BLaER1 treated with 17β-estradiol and CSF1 and Interleukin-3, amounts not matched to agents 10 nM and 100 nM (cell line): Measurements from ENCODE around the gene NHP2.
A peak's percentile ranks its signal among the peaks of the same experiment; 100 is the strongest.

Experiments used
- H3K27ac ChIP-seq, 11 experiments: shearing (Covaris generic); formaldehyde crosslinking; 2 replicates each; pipeline ENCODE4 v1.8.1; 2022
- H3K27me3 ChIP-seq, 11 experiments: shearing (Covaris generic); formaldehyde crosslinking; 2 replicates each; pipeline ENCODE4 v1.8.1; 2022
- H3K36me3 ChIP-seq, 11 experiments: shearing (Covaris generic); formaldehyde crosslinking; 2 replicates each; pipeline ENCODE4 v1.8.1; 2022
- H3K4me1 ChIP-seq, 10 experiments: shearing (Covaris generic); formaldehyde crosslinking; 2 replicates each; pipeline ENCODE4 v1.8.1; 2022
- H3K4me2 ChIP-seq, 11 experiments: shearing (Covaris generic); formaldehyde crosslinking; 2 replicates each; pipeline ENCODE4 v1.8.1; 2022
- H3K4me3 ChIP-seq, 10 experiments: shearing (Covaris generic); formaldehyde crosslinking; 2 replicates each; pipeline ENCODE4 v1.8.1; 2022
- H3K9ac ChIP-seq, 11 experiments: shearing (Covaris generic); formaldehyde crosslinking; 2 replicates each; pipeline ENCODE4 v1.8.1; 2022
- H3K9me3 ChIP-seq, 11 experiments: shearing (Covaris generic); formaldehyde crosslinking; replicated peaks in 1 of 11; 2 replicates each; pipeline ENCODE4 v1.8.1; 2022
- H4K20me1 ChIP-seq, 11 experiments: shearing (Covaris generic); formaldehyde crosslinking; 2 replicates each; pipeline ENCODE4 v1.8.1; 2022
- Cebpa-rat ChIP-seq, 11 experiments: shearing (Covaris generic); IDR thresholded peaks; 2 replicates each; pipeline ENCODE4 v1.8.1; 2022

NHP2 gene

DNA sequence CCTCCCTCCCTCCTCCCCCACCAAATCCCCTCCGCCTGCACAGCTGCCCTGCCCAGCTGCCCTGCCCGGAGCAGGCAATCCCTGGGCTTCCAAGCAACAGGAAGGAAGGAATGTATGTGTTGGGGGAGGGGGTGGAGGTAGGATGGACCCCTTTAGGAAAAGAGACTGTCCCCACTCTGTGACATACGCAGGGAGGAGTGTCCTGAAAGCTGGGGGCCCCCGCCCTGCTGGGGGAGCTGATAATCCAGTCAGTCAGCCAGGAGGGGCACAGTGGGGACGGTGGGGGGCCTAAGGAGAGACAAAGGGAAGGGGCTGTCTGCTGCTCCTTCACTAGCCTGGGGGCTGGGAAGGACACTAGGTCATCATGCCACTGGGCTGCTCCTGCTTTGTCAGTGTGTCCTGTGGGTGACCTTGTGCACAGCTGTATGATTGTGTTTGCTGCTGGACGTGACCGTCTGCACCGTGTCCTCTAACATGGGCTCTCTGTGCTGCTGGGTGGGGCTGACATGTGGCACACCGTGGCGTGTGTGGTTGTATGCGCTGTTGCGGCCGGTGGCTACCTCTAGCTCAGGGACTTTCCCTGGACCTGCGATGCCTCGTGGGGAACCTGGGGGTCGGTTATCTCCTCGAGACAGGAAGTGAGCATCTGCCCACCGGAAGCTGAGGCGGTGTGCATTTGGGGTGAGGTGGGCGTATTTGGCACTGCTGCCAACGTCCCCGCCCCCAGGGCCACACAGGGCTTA is 37.4 kb downstream of the NHP2 start:
- Histone ChIP-seq H3K9ac (peak overlapping the region in 9 of 11 experiments; percentile 41 to 86 (median 80); a peak in 18 of 22 replicates), H3K9me3 (peaks cover 0 to 5% (median 0%) of the 10 kb centered on the region in 11 experiments; a peak in 1 of 22 replicates), H3K4me2 (peak overlapping the region; percentile 96 to 100 (median 99)), H4K20me1 (peaks cover 0 to 70% (median 7%) of the 10 kb centered on the region in 11 experiments; a peak in 8 of 22 replicates), H3K27me3 (peaks cover 0 to 84% (median 0%) of the 10 kb centered on the region in 11 experiments; a peak in 6 of 22 replicates), H3K36me3 (no peaks in the 10 kb centered on the region), H3K4me3 (peak overlapping the region in 8 of 10 experiments; percentile 70 to 80 (median 74); a peak in 16 of 20 replicates), H3K27ac (peak overlapping the region in 8 of 11 experiments; percentile 39 to 94 (median 76); a peak in 15 of 22 replicates), H3K4me1 (peaks cover 68 to 90% (median 84%) of the 10 kb centered on the region in 10 experiments)
- TF ChIP-seq Cebpa-rat (IDR thresholded peaks at IDR 0.05) = no peak

DNA sequence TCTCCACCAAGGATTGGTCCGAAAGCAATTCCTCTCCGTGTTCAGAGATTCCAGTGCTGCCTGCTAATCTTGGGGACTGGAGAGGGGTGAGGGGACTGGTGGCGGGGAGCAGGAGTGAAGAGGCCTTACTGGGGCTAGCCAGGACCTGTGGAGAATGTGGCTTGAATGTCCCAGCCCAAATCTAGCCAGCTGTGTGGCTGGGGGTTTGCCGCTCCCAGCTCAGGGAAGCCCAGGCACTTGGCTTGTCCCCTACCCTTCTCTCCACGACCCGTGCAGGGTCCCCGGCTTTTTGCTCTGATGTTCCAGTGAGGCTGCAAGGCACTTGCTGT is 37.9 kb downstream of the NHP2 start:
- H3K9me3 ChIP-seq = peaks cover 0 to 5% (median 0%) of the 10 kb centered on the region in 11 experiments; a peak in 1 of 22 replicates
- peak overlapping the region in 8 of 10 experiments; percentile 70 to 80 (median 74); a peak in 16 of 20 replicates for H3K4me3 ChIP-seq
- peak overlapping the region; percentile 96 to 100 (median 99) for H3K4me2 ChIP-seq
- peaks cover 0 to 78% (median 0%) of the 10 kb centered on the region in 11 experiments; a peak in 6 of 22 replicates for H3K27me3 ChIP-seq
- H3K36me3 ChIP-seq = no peaks in the 10 kb centered on the region
- H3K4me1 ChIP-seq = peaks cover 63 to 85% (median 79%) of the 10 kb centered on the region in 10 experiments
- H3K27ac ChIP-seq = peak overlapping the region in 8 of 11 experiments; percentile 39 to 94 (median 76); a peak in 15 of 22 replicates
- H3K9ac ChIP-seq = peak overlapping the region in 9 of 11 experiments; percentile 41 to 86 (median 80); a peak in 16 of 22 replicates
- peaks cover 0 to 65% (median 6%) of the 10 kb centered on the region in 11 experiments; a peak in 8 of 22 replicates for H4K20me1 ChIP-seq
- TF ChIP-seq Cebpa-rat (IDR thresholded peaks at IDR 0.05) = no peak

DNA sequence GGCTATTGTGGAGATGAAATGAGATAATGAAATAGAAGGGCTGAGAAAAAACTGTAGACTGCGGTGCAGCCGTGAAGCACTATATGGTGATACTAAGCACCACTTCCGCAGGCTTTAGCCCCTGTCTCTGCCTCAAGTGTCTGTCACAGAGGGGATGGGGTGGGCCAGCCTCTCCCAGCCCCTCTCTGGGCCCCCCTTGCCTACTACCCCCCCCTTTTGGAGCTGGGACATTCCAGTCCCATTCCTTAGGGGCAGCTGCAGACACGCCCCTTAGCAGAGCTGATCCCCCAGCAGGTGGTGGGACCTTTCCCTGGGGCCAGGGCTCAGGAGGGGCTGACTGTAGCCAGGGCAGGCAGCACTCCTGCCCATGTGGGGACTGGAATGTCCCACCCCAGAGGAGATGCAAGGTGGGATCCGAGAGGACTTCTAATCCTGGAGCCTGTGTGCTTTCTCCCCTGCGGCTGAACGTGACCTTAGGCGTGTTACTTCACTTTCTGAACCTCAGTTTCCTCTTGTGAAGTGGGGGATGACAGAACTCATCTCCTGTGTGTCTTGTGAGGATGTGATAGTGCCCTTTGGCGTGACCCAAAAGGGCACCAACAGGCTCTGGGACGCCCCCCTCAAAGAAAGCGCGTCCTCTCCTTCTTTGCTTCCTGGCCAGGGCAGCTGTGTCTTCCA is 38.4 kb downstream of the NHP2 start:
- Histone ChIP-seq H3K36me3 (no peaks in the 10 kb centered on the region), H3K4me1 (peaks cover 58 to 80% (median 73%) of the 10 kb centered on the region in 10 experiments), H3K27me3 (peaks cover 0 to 77% (median 0%) of the 10 kb centered on the region in 11 experiments; a peak in 6 of 22 replicates), H4K20me1 (peaks cover 0 to 60% (median 6%) of the 10 kb centered on the region in 11 experiments; a peak in 8 of 22 replicates), H3K9me3 (peaks cover 0 to 5% (median 0%) of the 10 kb centered on the region in 11 experiments; a peak in 1 of 22 replicates), H3K4me2 (peak overlapping the region; percentile 96 to 100 (median 99)), H3K27ac (peak overlapping the region in 8 of 11 experiments; percentile 67 to 94 (median 76); a peak in 15 of 22 replicates), H3K4me3 (peak overlapping the region in 9 of 10 experiments; percentile 59 to 80 (median 72); a peak in 18 of 20 replicates), H3K9ac (peak overlapping the region in 9 of 11 experiments; percentile 41 to 86 (median 80); a peak in 17 of 22 replicates)
- TF ChIP-seq Cebpa-rat (IDR thresholded peaks at IDR 0.05) = no peak

DNA sequence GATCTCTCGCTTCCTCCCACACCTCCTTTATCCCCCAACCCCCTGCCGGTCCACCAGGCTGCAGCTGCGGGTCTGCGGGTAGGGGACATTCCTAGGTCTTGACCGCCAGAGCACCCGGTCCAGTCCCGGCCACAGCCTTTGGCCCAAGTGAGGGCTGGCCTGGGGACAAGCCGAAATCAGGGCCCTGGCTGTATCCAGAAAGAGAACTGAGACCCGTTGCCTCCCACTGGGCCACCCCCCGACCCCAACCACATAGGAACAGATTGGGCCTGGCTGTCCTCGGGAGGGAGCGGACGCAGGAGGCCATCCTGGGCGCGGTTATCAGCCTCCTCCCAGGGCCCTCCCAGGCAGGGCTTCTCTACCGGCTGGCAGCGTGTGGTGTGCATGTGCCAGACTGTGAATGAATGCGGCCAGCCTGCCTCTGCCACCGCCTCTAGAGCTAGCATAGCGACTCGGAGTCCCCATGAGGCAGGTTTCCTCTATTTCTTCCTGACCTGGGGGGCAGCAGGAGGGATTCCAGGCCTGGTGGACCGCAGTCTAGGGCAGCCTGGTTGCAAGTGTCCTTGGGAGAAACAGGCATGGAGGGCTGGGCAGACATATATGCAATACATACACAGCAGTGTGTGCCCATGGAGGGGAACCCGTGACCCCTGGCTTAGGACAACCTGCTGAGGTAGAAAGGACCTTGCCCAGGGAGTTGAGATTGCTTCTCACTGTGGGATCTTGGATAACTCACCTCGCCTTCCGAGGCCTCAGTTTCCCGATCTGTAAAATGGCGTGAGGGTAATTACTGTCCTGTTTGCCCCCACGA is 39.2 kb downstream of the NHP2 start:
- H3K36me3 ChIP-seq = no peaks in the 10 kb centered on the region
- peak overlapping the region; percentile 54 to 80 (median 72) for H3K4me3 ChIP-seq
- H3K27ac ChIP-seq = peak overlapping the region in 9 of 11 experiments; percentile 57 to 94 (median 75); a peak in 18 of 22 replicates
- TF ChIP-seq Cebpa-rat (IDR thresholded peaks at IDR 0.05) = no peak
- peak overlapping the region in 10 of 11 experiments; percentile 62 to 86 (median 80); a peak in 21 of 22 replicates for H3K9ac ChIP-seq
- H3K27me3 ChIP-seq = peaks cover 0 to 71% (median 0%) of the 10 kb centered on the region in 11 experiments; a peak in 6 of 22 replicates
- H3K4me1 ChIP-seq = peaks cover 54 to 74% (median 67%) of the 10 kb centered on the region in 10 experiments
- H4K20me1 ChIP-seq = peaks cover 0 to 52% (median 6%) of the 10 kb centered on the region in 11 experiments; a peak in 8 of 22 replicates
- H3K4me2 ChIP-seq = peak overlapping the region; percentile 96 to 100 (median 99)
- H3K9me3 ChIP-seq = peaks cover 0 to 5% (median 0%) of the 10 kb centered on the region in 11 experiments; a peak in 1 of 22 replicates

DNA sequence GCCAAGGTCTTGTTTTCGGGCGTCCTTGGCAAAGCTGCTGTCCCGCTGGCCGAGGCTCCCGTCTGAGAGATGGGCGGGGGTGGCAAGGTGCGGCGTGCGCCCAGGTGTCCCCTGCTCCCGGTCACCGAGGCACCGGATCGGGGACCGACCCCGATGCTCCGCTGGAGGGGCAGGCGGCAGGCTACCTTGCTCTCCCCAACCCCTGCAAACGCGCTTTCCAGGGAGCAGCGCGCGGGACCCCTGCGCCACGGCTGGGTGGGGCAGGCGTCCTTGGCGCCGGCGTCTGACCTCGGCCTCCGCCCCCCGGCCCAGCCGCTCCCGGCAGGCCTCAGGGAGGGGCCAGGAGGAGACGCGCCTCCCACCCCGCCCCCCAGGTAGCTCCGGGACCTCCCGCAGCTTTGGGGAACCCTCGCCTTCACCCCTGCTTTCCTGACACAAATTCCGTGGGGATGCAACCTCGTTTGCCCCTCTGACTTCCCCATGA is 39.8 kb downstream of the NHP2 start:
- H3K9ac ChIP-seq = peak overlapping the region; percentile 45 to 86 (median 79); a peak in 21 of 22 replicates
- no peak for TF ChIP-seq Cebpa-rat (IDR thresholded peaks at IDR 0.05)
- H4K20me1 ChIP-seq = peaks cover 0 to 50% (median 6%) of the 10 kb centered on the region in 11 experiments; a peak in 8 of 22 replicates
- H3K4me3 ChIP-seq = peak overlapping the region; percentile 54 to 80 (median 72)
- no peaks in the 10 kb centered on the region for H3K36me3 ChIP-seq
- H3K27ac ChIP-seq = peak overlapping the region in 9 of 11 experiments; percentile 57 to 94 (median 75); a peak in 18 of 22 replicates
- H3K27me3 ChIP-seq = peaks cover 0 to 65% (median 0%) of the 10 kb centered on the region in 11 experiments; a peak in 6 of 22 replicates
- H3K4me2 ChIP-seq = peak overlapping the region; percentile 96 to 100 (median 99)
- H3K9me3 ChIP-seq = peaks cover 0 to 5% (median 0%) of the 10 kb centered on the region in 11 experiments; a peak in 1 of 22 replicates
- H3K4me1 ChIP-seq = peaks cover 55 to 74% (median 67%) of the 10 kb centered on the region in 10 experiments

DNA sequence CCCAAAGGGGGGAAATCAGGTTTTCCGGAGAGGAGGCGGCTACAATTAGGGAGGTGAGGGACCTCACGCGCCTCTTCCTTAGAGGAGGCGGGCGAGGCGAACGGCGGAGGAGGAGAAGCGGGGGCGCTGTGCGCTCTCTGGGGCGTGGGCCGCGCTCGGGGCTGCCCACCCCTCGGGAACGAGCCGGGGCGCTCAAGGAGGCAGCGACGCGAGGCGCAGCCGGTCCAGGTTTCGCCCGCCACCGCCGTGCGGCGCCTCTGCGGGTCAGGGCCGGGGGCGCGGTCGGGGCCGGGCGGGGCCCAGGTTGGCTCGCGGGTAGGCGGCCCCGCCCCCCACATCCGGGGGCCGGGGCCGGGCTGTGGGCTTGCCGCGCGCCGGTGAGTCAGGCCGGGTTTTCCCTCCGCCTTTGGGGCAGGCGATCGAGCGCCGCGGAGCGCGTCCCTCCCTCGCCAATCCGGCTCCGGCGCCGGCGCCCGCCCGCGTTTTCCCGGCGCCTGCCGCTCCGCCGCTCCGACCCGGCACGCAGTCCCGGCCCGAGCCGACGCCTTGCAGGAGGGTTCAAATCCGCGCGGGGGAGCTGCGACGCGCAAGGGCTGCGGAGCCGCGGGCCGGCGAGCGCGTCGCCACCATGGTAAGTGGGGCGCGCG is 40.4 kb downstream of the NHP2 start, which contains the start of gene N4BP3:
N4BP3 (plus strand) TSS at position 392 of the 647 bp plus-strand sequence. CDS start 6,052 bp downstream, outside the sequence.
- Histone ChIP-seq H3K27me3 (peaks cover 0 to 65% (median 0%) of the 10 kb centered on the region in 11 experiments; a peak in 6 of 22 replicates), H3K27ac (peak within 1 kb of the TSS in 10 of 11 experiments; percentile 37 to 94 (median 74); a peak in 19 of 22 replicates), H4K20me1 (peaks cover 0 to 52% (median 6%) of the 10 kb centered on the region in 11 experiments; a peak in 8 of 22 replicates), H3K4me1 (peaks cover 57 to 74% (median 67%) of the 10 kb centered on the region in 10 experiments), H3K4me2 (peak within 1 kb of the TSS; percentile 96 to 100 (median 99)), H3K9ac (peak within 1 kb of the TSS; percentile 45 to 86 (median 79); a peak in 21 of 22 replicates), H3K4me3 (peak within 1 kb of the TSS; percentile 54 to 80 (median 72)), H3K9me3 (peaks cover 0 to 5% (median 0%) of the 10 kb centered on the region in 11 experiments; a peak in 1 of 22 replicates), H3K36me3 (no peaks in the 10 kb centered on the region)
- no peak for TF ChIP-seq Cebpa-rat (IDR thresholded peaks at IDR 0.05)
